Measurements from ENCODE around the gene MUC5B. TPM values are rescaled to one million over a fixed set of nuclear protein-coding genes. Genes with fewer than 3 reads are reported as not detected.
"Not testable (repeated sequence)": the region's sequence is repeated elsewhere in the genome, so short reads cannot be mapped to it uniquely, and the experiment has no call there.

Gene MUC5B
- total RNA-seq, 1 donor from 2014 or later, result not detected

GRCh38 chr11:1242289-1242688 lies 19.4 kb downstream of the MUC5B start:
- TF ChIP-seq CTCF (IDR thresholded peaks at IDR 0.05; ENCODE audit: unreplicated experiment), result no peak
- Mint-ChIP-seq H3K4me1 (ENCODE audit: unreplicated experiment) (no peaks in the 10 kb centered on the region), H3K9me3 (ENCODE audit: unreplicated experiment) (peaks cover 11% of the 10 kb centered on the region), H3K36me3 (ENCODE audit: low read depth, unreplicated experiment) (peaks cover 4% of the 10 kb centered on the region), H3K27ac (ENCODE audit: unreplicated experiment) (no peak overlapping the region), H3K27me3 (ENCODE audit: unreplicated experiment) (peaks cover 21% of the 10 kb centered on the region), H3K4me3 (ENCODE audit: unreplicated experiment) (no peak overlapping the region)
- DNase-seq (ENCODE audit: low spot score), result no peak

- not testable (repeated sequence) for DNase-seq (ENCODE audit: low spot score); H3K36me3 Mint-ChIP-seq (ENCODE audit: low read depth, unreplicated experiment); H3K4me1 Mint-ChIP-seq (ENCODE audit: unreplicated experiment); H3K27ac Mint-ChIP-seq (ENCODE audit: unreplicated experiment); H3K4me3 Mint-ChIP-seq (ENCODE audit: unreplicated experiment)
- Mint-ChIP-seq H3K27me3 (ENCODE audit: unreplicated experiment) (peaks cover 21% of the 10 kb centered on the region), H3K9me3 (ENCODE audit: unreplicated experiment) (peaks cover 11% of the 10 kb centered on the region)
Observed at GRCh38 chr11:1242751-1243150, 19.9 kb downstream of the MUC5B start.

GRCh38 chr11:1243521-1243920 lies 20.7 kb downstream of the MUC5B start:
- not testable (repeated sequence) for DNase-seq (ENCODE audit: low spot score); H3K27ac Mint-ChIP-seq (ENCODE audit: unreplicated experiment); H3K4me1 Mint-ChIP-seq (ENCODE audit: unreplicated experiment); H3K36me3 Mint-ChIP-seq (ENCODE audit: low read depth, unreplicated experiment); H3K4me3 Mint-ChIP-seq (ENCODE audit: unreplicated experiment)
- Mint-ChIP-seq H3K27me3 (ENCODE audit: unreplicated experiment) (peaks cover 16% of the 10 kb centered on the region), H3K9me3 (ENCODE audit: unreplicated experiment) (peaks cover 11% of the 10 kb centered on the region)

- H3K27ac Mint-ChIP-seq (ENCODE audit: unreplicated experiment); DNase-seq (ENCODE audit: low spot score); H3K4me1 Mint-ChIP-seq (ENCODE audit: unreplicated experiment); H3K4me3 Mint-ChIP-seq (ENCODE audit: unreplicated experiment); H3K36me3 Mint-ChIP-seq (ENCODE audit: low read depth, unreplicated experiment): not testable (repeated sequence)
- Mint-ChIP-seq H3K9me3 (ENCODE audit: unreplicated experiment) (peaks cover 11% of the 10 kb centered on the region), H3K27me3 (ENCODE audit: unreplicated experiment) (peaks cover 16% of the 10 kb centered on the region)
Observed at GRCh38 chr11:1244557-1244956, 21.7 kb downstream of the MUC5B start.

- not testable (repeated sequence) for H3K36me3 Mint-ChIP-seq (ENCODE audit: low read depth, unreplicated experiment); DNase-seq (ENCODE audit: low spot score); H3K4me1 Mint-ChIP-seq (ENCODE audit: unreplicated experiment); H3K4me3 Mint-ChIP-seq (ENCODE audit: unreplicated experiment); H3K27ac Mint-ChIP-seq (ENCODE audit: unreplicated experiment)
- Mint-ChIP-seq H3K9me3 (ENCODE audit: unreplicated experiment) (peaks cover 11% of the 10 kb centered on the region), H3K27me3 (ENCODE audit: unreplicated experiment) (peaks cover 17% of the 10 kb centered on the region)
Observed at GRCh38 chr11:1245717-1246116, 22.9 kb downstream of the MUC5B start.

- peaks cover 11% of the 10 kb centered on the region for H3K9me3 Mint-ChIP-seq (ENCODE audit: unreplicated experiment)
- DNase-seq (ENCODE audit: low spot score); H3K36me3 Mint-ChIP-seq (ENCODE audit: low read depth, unreplicated experiment); H3K4me1 Mint-ChIP-seq (ENCODE audit: unreplicated experiment); H3K27ac Mint-ChIP-seq (ENCODE audit: unreplicated experiment); H3K4me3 Mint-ChIP-seq (ENCODE audit: unreplicated experiment): not testable (repeated sequence)
- peaks cover 18% of the 10 kb centered on the region for H3K27me3 Mint-ChIP-seq (ENCODE audit: unreplicated experiment)
Observed at GRCh38 chr11:1246301-1246700, 23.4 kb downstream of the MUC5B start.

- peaks cover 19% of the 10 kb centered on the region for H3K27me3 Mint-ChIP-seq (ENCODE audit: unreplicated experiment)
- not testable (repeated sequence) for H3K9me3 Mint-ChIP-seq (ENCODE audit: unreplicated experiment); H3K4me1 Mint-ChIP-seq (ENCODE audit: unreplicated experiment); H3K36me3 Mint-ChIP-seq (ENCODE audit: low read depth, unreplicated experiment); H3K4me3 Mint-ChIP-seq (ENCODE audit: unreplicated experiment); DNase-seq (ENCODE audit: low spot score); H3K27ac Mint-ChIP-seq (ENCODE audit: unreplicated experiment)
Observed at GRCh38 chr11:1247026-1247425, 24.2 kb downstream of the MUC5B start.

GRCh38 chr11:1248951-1249350 lies 26.1 kb downstream of the MUC5B start:
- DNase-seq (ENCODE audit: low spot score); H3K4me1 Mint-ChIP-seq (ENCODE audit: unreplicated experiment); H3K4me3 Mint-ChIP-seq (ENCODE audit: unreplicated experiment); H3K9me3 Mint-ChIP-seq (ENCODE audit: unreplicated experiment); H3K27ac Mint-ChIP-seq (ENCODE audit: unreplicated experiment): not testable (repeated sequence)
- Mint-ChIP-seq H3K36me3 (ENCODE audit: low read depth, unreplicated experiment) (peaks cover 12% of the 10 kb centered on the region), H3K27me3 (ENCODE audit: unreplicated experiment) (peaks cover 20% of the 10 kb centered on the region)

- not testable (repeated sequence) for DNase-seq (ENCODE audit: low spot score); H3K9me3 Mint-ChIP-seq (ENCODE audit: unreplicated experiment); H3K4me3 Mint-ChIP-seq (ENCODE audit: unreplicated experiment); H3K4me1 Mint-ChIP-seq (ENCODE audit: unreplicated experiment); H3K27ac Mint-ChIP-seq (ENCODE audit: unreplicated experiment)
- Mint-ChIP-seq H3K36me3 (ENCODE audit: low read depth, unreplicated experiment) (peaks cover 12% of the 10 kb centered on the region), H3K27me3 (ENCODE audit: unreplicated experiment) (peaks cover 23% of the 10 kb centered on the region)
Observed at GRCh38 chr11:1250411-1250810, 27.5 kb downstream of the MUC5B start.

Measured in endothelial cell (in vitro differentiated cells).